ENCODE measurements around the gene CLCN6.

GRCh38 chr1:11872545-11872944 lies 66.6 kb downstream of the CLCN6 start:
- no peak for TF ChIP-seq EZH2 (IDR thresholded peaks at IDR 0.05; ENCODE audit: low read length, missing control alignments)
- no peak for TF ChIP-seq CTCF (conservative IDR thresholded peaks at IDR 0.05 in 1 of 2, IDR thresholded peaks at IDR 0.05 in 1 of 2; ENCODE audit: low read depth in 1 of 2, low read length in 2 of 2)

Data from fibroblast of lung (primary cell).